OCI-LY7 (cell line): ENCODE measurements around the gene SCARB1. TPM values are rescaled to one million over a fixed set of nuclear protein-coding genes. Genes with fewer than 3 reads are reported as not detected.

Experiments
- BruUV-seq: library from RNA; stranded (reverse); fragments of 400-500 nt; replicated peaks from 2 replicates; lab custom pipeline; 2021; lab: Mats Ljungman, UMichigan
- CTCF ChIA-PET: fragments of 300-600 bp; sonication (Branson Sonifier 250); formaldehyde crosslinking; loops from one replicate; lab custom pipeline; 2022; ENCODE audit warnings: antibody characterized with exemption; ENCODE audit not compliant: unreplicated experiment; lab: Charles Lee
- POLR2A ChIA-PET: fragments of 300-600 bp; sonication (Branson Sonifier 250); formaldehyde crosslinking; loops from one replicate; lab custom pipeline; 2022; ENCODE audit warnings: antibody characterized with exemption; lab: Charles Lee
- DNase-seq: peaks from one replicate; pipeline ENCODE4 v3.0.0-alpha.2; 2015; ENCODE audit warnings: low spot score
- H2AFZ ChIP-seq: fragments of 200-600 bp; sonication (generic), shearing (Covaris generic); 2 replicates; pipeline ENCODE4 v1.6.1; 2014; ENCODE audit warnings: mild to moderate bottlenecking, antibody characterized with exemption, low read length, moderate library complexity
- H3K27ac ChIP-seq: fragments of 200-600 bp; sonication (generic); 2 replicates; pipeline ENCODE4 v1.5.1; 2014; ENCODE audit warnings: mixed run types, low read depth, mild to moderate bottlenecking, moderate library complexity, low read length, inconsistent platforms; ENCODE audit not compliant: poor library complexity, severe bottlenecking
- H3K36me3 ChIP-seq: fragments of 200-600 bp; sonication (generic); 2 replicates; pipeline ENCODE4 v1.6.1; 2014; ENCODE audit warnings: mild to moderate bottlenecking, antibody characterized with exemption, low read length, moderate library complexity, mixed read lengths; ENCODE audit not compliant: insufficient read depth
- H3K4me1 ChIP-seq: fragments of 200-600 bp; sonication (generic); 2 replicates; pipeline ENCODE4 v1.5.1; 2014; ENCODE audit warnings: mild to moderate bottlenecking, low read length; ENCODE audit not compliant: insufficient read depth, poor library complexity, severe bottlenecking
- H3K4me2 ChIP-seq: fragments of 200-600 bp; sonication (generic); 2 replicates; pipeline ENCODE4 v1.6.1; 2014; ENCODE audit warnings: mild to moderate bottlenecking, low read length
- H3K4me3 ChIP-seq: fragments of 200-600 bp; sonication (generic); 2 replicates; pipeline ENCODE4 v1.5.1; 2014; ENCODE audit warnings: mild to moderate bottlenecking, low read depth, low read length; ENCODE audit not compliant: poor library complexity, severe bottlenecking
- H3K79me2 ChIP-seq: fragments of 200-600 bp; sonication (generic); 2 replicates; pipeline ENCODE4 v1.6.1; 2016; ENCODE audit warnings: low read depth, mild to moderate bottlenecking, low read length, moderate library complexity, mixed read lengths; ENCODE audit not compliant: insufficient read depth
- H3K9me2 ChIP-seq: fragments of 200-600 bp; sonication (generic); 2 replicates; pipeline ENCODE4 v1.6.1; 2016; ENCODE audit warnings: mild to moderate bottlenecking, low read length, mixed read lengths; ENCODE audit not compliant: insufficient read depth
- H3K9me3 ChIP-seq: fragments of 200-600 bp; sonication (generic); 2 replicates; pipeline ENCODE4 v1.6.1; 2014; ENCODE audit warnings: mild to moderate bottlenecking, mixed run types, low read length, mixed read lengths
- H4K20me1 ChIP-seq: fragments of 200-600 bp; sonication (generic); 2 replicates; pipeline ENCODE4 v1.6.1; 2014; ENCODE audit warnings: mild to moderate bottlenecking, antibody characterized with exemption, low read length, moderate library complexity, mixed read lengths; ENCODE audit not compliant: insufficient read depth
- EZH2phosphoT487 ChIP-seq: fragments of 200-600 bp; sonication (generic); IDR thresholded peaks from 2 replicates; pipeline ENCODE4 v1.6.1; 2018; ENCODE audit warnings: low read depth, borderline replicate concordance, mild to moderate bottlenecking, mixed run types, antibody characterized with exemption, low read length, moderate library complexity, mixed read lengths
- intact Hi-C: fragments of 100-400 bp; cut with micrococcal nuclease; formaldehyde crosslinking; loops from one replicate; pipeline ENCODE4 v1.10.0; 2022; ENCODE audit not compliant: unreplicated experiment
- total RNA-seq, 2 experiments: library from RNA; depleted of rRNA in 1 of 2; stranded (reverse); fragments of >200 nt in 1 of 2; shearing (Covaris generic) in 1 of 2; gene quantifications; 2 replicates each; pipeline ENCODE4 v1.2.3, GENCODE V29; 2014 to 2022
- TF ChIP-seq, protein P1 (sequence below): fragments of 200-600 bp; sonication (generic); conservative IDR thresholded peaks from 2 replicates; pipeline ENCODE4 v1.5.1; 2014; ENCODE audit warnings: mild to moderate bottlenecking, antibody characterized with exemption, low read length, moderate library complexity, mixed read lengths

SCARB1 gene
- total RNA-seq, 2 experiments from 2014 or later = 42.9 to 112 TPM

DNA sequence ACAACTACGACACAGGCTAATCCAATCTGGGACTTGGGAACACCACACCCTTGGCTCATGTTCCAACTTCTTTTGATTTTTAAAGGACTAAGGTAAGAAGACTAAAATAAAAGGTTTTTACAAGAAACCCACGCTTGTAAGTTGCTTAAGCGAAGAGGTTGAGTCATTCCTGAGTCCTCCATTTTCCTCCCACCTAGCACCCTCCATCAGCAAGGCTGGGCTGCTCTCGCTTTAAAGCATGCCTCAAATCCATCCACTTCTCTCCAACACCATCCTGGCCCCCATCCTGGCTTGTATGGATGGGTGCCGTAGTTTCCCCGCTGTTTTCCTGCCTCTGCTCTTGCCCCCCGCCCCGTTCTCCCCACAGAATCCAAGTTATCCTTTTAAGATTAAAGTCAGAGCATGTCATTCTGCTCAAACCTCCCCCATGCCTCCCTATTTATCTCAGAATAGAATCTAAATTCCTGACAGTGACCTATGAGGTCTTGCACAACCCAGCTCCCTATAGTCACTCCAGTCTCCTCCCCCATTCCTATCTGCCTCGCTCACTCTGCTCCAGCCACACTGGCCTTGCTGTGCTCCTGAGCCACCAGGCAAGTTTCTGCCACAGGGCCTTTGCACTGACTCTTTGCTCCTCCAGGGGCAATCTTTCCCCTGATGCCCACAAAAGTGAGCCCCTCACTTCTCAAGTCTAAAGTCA lies 34.5 kb downstream of the SCARB1 start:
- no TSS peak for BruUV-seq
- ChIA-PET POLR2A (no interaction called here), CTCF (no interaction called here)
- Histone ChIP-seq H3K9me2 (no peaks in the 10 kb centered on the region), H3K4me1 (no peaks in the 10 kb centered on the region), H3K27ac (no peak overlapping the region), H3K4me2 (no peak overlapping the region), H3K36me3 (peaks cover 19% of the 10 kb centered on the region), H2AFZ (no peak overlapping the region), H3K79me2 (peaks cover 7% of the 10 kb centered on the region; the same call in 1 of the 2 replicates), H3K4me3 (no peak overlapping the region), H3K9me3 (peaks cover 10% of the 10 kb centered on the region; the same call in 1 of the 2 replicates), H4K20me1 (0 out of 2 replicates have a peak, but pooled peaks cover 3% of the 10 kb centered on the region)
- DNase-seq = no peak
- no peak for TF ChIP-seq EZH2phosphoT487
- TF ChIP-seq, protein P1, sequence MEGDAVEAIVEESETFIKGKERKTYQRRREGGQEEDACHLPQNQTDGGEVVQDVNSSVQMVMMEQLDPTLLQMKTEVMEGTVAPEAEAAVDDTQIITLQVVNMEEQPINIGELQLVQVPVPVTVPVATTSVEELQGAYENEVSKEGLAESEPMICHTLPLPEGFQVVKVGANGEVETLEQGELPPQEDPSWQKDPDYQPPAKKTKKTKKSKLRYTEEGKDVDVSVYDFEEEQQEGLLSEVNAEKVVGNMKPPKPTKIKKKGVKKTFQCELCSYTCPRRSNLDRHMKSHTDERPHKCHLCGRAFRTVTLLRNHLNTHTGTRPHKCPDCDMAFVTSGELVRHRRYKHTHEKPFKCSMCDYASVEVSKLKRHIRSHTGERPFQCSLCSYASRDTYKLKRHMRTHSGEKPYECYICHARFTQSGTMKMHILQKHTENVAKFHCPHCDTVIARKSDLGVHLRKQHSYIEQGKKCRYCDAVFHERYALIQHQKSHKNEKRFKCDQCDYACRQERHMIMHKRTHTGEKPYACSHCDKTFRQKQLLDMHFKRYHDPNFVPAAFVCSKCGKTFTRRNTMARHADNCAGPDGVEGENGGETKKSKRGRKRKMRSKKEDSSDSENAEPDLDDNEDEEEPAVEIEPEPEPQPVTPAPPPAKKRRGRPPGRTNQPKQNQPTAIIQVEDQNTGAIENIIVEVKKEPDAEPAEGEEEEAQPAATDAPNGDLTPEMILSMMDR = no peak
- intact Hi-C loops = no loop called here

DNA sequence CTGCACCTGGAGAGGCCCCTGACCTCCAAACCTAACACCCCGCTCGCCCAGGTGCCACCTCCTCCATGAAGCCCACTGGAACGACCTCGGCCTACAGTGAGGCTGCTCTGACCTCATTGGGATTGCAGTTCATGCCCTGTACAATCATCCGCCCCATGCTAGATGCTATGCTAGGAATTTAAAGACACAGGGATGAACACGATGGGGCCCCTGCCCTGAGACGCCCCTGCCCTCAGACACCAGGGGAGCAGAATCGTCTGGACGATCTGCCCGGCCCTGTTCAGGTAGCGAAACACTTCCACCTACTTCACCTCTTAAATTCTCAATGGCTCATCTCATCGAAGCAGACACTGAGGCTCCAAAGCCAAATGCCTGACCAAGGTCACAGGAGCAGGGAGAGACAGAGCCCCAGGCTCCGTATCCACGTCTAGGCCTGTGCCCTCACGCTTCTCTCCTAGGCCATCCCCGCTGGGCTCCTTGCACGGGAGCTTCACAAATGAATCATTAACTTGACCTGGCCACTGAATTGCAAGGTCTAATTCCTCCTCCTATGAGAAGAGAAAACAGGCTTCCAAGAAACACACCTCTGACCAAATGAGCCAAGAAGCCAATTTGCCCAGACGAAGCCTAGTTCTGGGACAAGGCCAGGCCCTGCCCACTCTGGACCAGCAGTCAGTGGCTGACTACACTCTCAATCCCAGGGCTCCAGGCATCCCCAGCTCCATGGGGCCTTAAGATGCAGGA lies 35.2 kb downstream of the SCARB1 start:
- DNase-seq = no peak
- Histone ChIP-seq H3K79me2 (peaks cover 8% of the 10 kb centered on the region; the same call in 1 of the 2 replicates), H4K20me1 (0 out of 2 replicates have a peak, but pooled peaks cover 3% of the 10 kb centered on the region), H3K4me3 (no peak overlapping the region), H3K9me2 (no peaks in the 10 kb centered on the region), H3K9me3 (peaks cover 10% of the 10 kb centered on the region; the same call in 1 of the 2 replicates), H3K4me2 (no peak overlapping the region), H3K4me1 (no peaks in the 10 kb centered on the region), H2AFZ (no peak overlapping the region), H3K36me3 (peaks cover 19% of the 10 kb centered on the region), H3K27ac (no peak overlapping the region)
- TF ChIP-seq, protein P1 = no peak
- TF ChIP-seq EZH2phosphoT487 = no peak
- CTCF ChIA-PET = interaction anchor here (0.5 kb wide), 1 partner anchor 261 kb away, joined by 4 read pairs; no protein-coding TSS in a partner anchor
- BruUV-seq = no TSS peak
- intact Hi-C loops = no loop called here
- POLR2A ChIA-PET = interaction anchor here (0.5 to 1.9 kb wide), 2 partner anchors 74 to 757 kb away, joined by 4 to 7 read pairs; no protein-coding TSS in a partner anchor
